ENCODE data around the gene CHID1.

Gene CHID1

GRCh38 chr11:863023-863909, 47.3 kb downstream of the CHID1 start:
- TF ChIP-seq TEAD4 (IDR thresholded peaks at IDR 0.05) (no peak), YY1 (IDR thresholded peaks at IDR 0.05; ENCODE audit: low read depth) (no peak), MAX (IDR thresholded peaks at IDR 0.05) (no peak), TCF12 (IDR thresholded peaks at IDR 0.05; ENCODE audit: low read depth) (no peak), RAD21 (IDR thresholded peaks at IDR 0.05; ENCODE audit: low read depth) (no peak), FOXM1 (IDR thresholded peaks at IDR 0.05; ENCODE audit: borderline replicate concordance, low read depth) (no peak), NFIC (IDR thresholded peaks at IDR 0.05) (no peak), EGR1 (IDR thresholded peaks at IDR 0.05) (no peak), TAF1 (IDR thresholded peaks at IDR 0.05; ENCODE audit: low read depth) (no peak), REST (IDR thresholded peaks at IDR 0.05; ENCODE audit: low read depth) (no peak), CREB1 (IDR thresholded peaks at IDR 0.05; ENCODE audit: low read depth) (no peak), ZBTB7A (IDR thresholded peaks at IDR 0.05; ENCODE audit: low read depth) (no peak), CEBPB (IDR thresholded peaks at IDR 0.05) (no peak), EP300 (IDR thresholded peaks at IDR 0.05; ENCODE audit: borderline replicate concordance) (no peak), USF1 (IDR thresholded peaks at IDR 0.05) (no peak)

- TF ChIP-seq TCF12 (IDR thresholded peaks at IDR 0.05; ENCODE audit: low read depth) (no peak), YY1 (IDR thresholded peaks at IDR 0.05; ENCODE audit: low read depth) (no peak), NFIC (IDR thresholded peaks at IDR 0.05) (no peak), ZBTB7A (IDR thresholded peaks at IDR 0.05; ENCODE audit: low read depth) (no peak), TEAD4 (IDR thresholded peaks at IDR 0.05) (no peak), REST (IDR thresholded peaks at IDR 0.05; ENCODE audit: low read depth) (no peak), CEBPB (IDR thresholded peaks at IDR 0.05) (no peak), TAF1 (IDR thresholded peaks at IDR 0.05; ENCODE audit: low read depth) (no peak), CREB1 (IDR thresholded peaks at IDR 0.05; ENCODE audit: low read depth) (no peak), RAD21 (IDR thresholded peaks at IDR 0.05; ENCODE audit: low read depth) (no peak), EGR1 (IDR thresholded peaks at IDR 0.05) (no peak), FOXM1 (IDR thresholded peaks at IDR 0.05; ENCODE audit: borderline replicate concordance, low read depth) (no peak), EP300 (IDR thresholded peaks at IDR 0.05; ENCODE audit: borderline replicate concordance) (no peak), MAX (IDR thresholded peaks at IDR 0.05) (no peak)
These were observed 48.0 kb downstream of the CHID1 start for GRCh38 chr11:862696-863022.

GRCh38 chr11:862081-862661, 48.4 kb downstream of the CHID1 start:
- TF ChIP-seq RAD21 (IDR thresholded peaks at IDR 0.05; ENCODE audit: low read depth), result no peak
- no peak for TF ChIP-seq CEBPB (IDR thresholded peaks at IDR 0.05)
- TF ChIP-seq USF1 (IDR thresholded peaks at IDR 0.05), result no peak
- no peak for TF ChIP-seq FOXM1 (IDR thresholded peaks at IDR 0.05; ENCODE audit: borderline replicate concordance, low read depth)
- no peak for TF ChIP-seq EGR1 (IDR thresholded peaks at IDR 0.05)
- no peak for TF ChIP-seq YY1 (IDR thresholded peaks at IDR 0.05; ENCODE audit: low read depth)
- peak; percentile 77 for TF ChIP-seq NFIC (IDR thresholded peaks at IDR 0.05)

- TF ChIP-seq REST (IDR thresholded peaks at IDR 0.05; ENCODE audit: low read depth), result no peak
- no peak for TF ChIP-seq EGR1 (IDR thresholded peaks at IDR 0.05)
- TF ChIP-seq FOXM1 (IDR thresholded peaks at IDR 0.05; ENCODE audit: borderline replicate concordance, low read depth), result no peak
- TF ChIP-seq RAD21 (IDR thresholded peaks at IDR 0.05; ENCODE audit: low read depth), result no peak
- no peak for TF ChIP-seq EP300 (IDR thresholded peaks at IDR 0.05; ENCODE audit: borderline replicate concordance)
- TF ChIP-seq CEBPB (IDR thresholded peaks at IDR 0.05), result no peak
- TF ChIP-seq TCF12 (IDR thresholded peaks at IDR 0.05; ENCODE audit: low read depth), result no peak
- TF ChIP-seq USF1 (IDR thresholded peaks at IDR 0.05), result no peak
- TF ChIP-seq MAX (IDR thresholded peaks at IDR 0.05), result no peak
- no peak for TF ChIP-seq ZBTB7A (IDR thresholded peaks at IDR 0.05; ENCODE audit: low read depth)
- no peak for TF ChIP-seq CREB1 (IDR thresholded peaks at IDR 0.05; ENCODE audit: low read depth)
- TF ChIP-seq YY1 (IDR thresholded peaks at IDR 0.05; ENCODE audit: low read depth), result no peak
- no peak for TF ChIP-seq NFIC (IDR thresholded peaks at IDR 0.05)
These were observed 49.5 kb downstream of the CHID1 start for GRCh38 chr11:861105-861479.
